Measurements from ENCODE around the gene LSM6.

Gene LSM6

GRCh38 chr4:146186041-146186440, 10.5 kb downstream of the LSM6 start:
- Histone ChIP-seq H3K9me3 (ENCODE audit: severe bottlenecking) (no peaks in the 10 kb centered on the region), H3K36me3 (peaks cover 76% of the 10 kb centered on the region), H3K4me3 (ENCODE audit: low read depth, low read length) (no peak overlapping the region), H3K27ac (no peak overlapping the region), H3K27me3 (ENCODE audit: insufficient read depth, low read depth, severe bottlenecking) (no peaks in the 10 kb centered on the region)
- no peak for TF ChIP-seq CTCF (IDR thresholded peaks at IDR 0.05; ENCODE audit: low read depth, low read length)
- DNase-seq, result no peak

- Histone ChIP-seq H3K4me3 (ENCODE audit: low read depth, low read length) (no peak overlapping the region), H3K36me3 (peaks cover 76% of the 10 kb centered on the region)
- DNase-seq, result no peak
Observed at GRCh38 chr4:146186596-146186995, 11.1 kb downstream of the LSM6 start.

GRCh38 chr4:146190456-146190855, 14.9 kb downstream of the LSM6 start:
- no peak for DNase-seq
- no peaks in the 10 kb centered on the region for H3K27me3 ChIP-seq (ENCODE audit: insufficient read depth, low read depth, severe bottlenecking)
- TF ChIP-seq CTCF (IDR thresholded peaks at IDR 0.05; ENCODE audit: low read depth, low read length), result no peak
- H3K9me3 ChIP-seq (ENCODE audit: severe bottlenecking), result no peaks in the 10 kb centered on the region
- H3K4me3 ChIP-seq (ENCODE audit: low read depth, low read length), result no peak overlapping the region
- peaks cover 58% of the 10 kb centered on the region for H3K36me3 ChIP-seq
- H3K27ac ChIP-seq, result no peak overlapping the region

More at GRCh38 chr4:146186596-146186995, 11.1 kb downstream of the LSM6 start:
- Histone ChIP-seq H3K27ac (no peak overlapping the region), H3K9me3 (ENCODE audit: severe bottlenecking) (no peaks in the 10 kb centered on the region), H3K27me3 (ENCODE audit: insufficient read depth, low read depth, severe bottlenecking) (no peaks in the 10 kb centered on the region)
- TF ChIP-seq CTCF (IDR thresholded peaks at IDR 0.05; ENCODE audit: low read depth, low read length), result no peak

GRCh38 chr4:146191766-146192458, 16.4 kb downstream of the LSM6 start:
- H3K9me3 ChIP-seq (ENCODE audit: severe bottlenecking), result no peaks in the 10 kb centered on the region
- no peak for DNase-seq
- no peak overlapping the region for H3K27ac ChIP-seq
- no peak overlapping the region for H3K4me3 ChIP-seq (ENCODE audit: low read depth, low read length)
- peaks cover 47% of the 10 kb centered on the region for H3K36me3 ChIP-seq
- H3K27me3 ChIP-seq (ENCODE audit: insufficient read depth, low read depth, severe bottlenecking), result no peaks in the 10 kb centered on the region
- TF ChIP-seq CTCF (IDR thresholded peaks at IDR 0.05; ENCODE audit: low read depth, low read length), result 0 out of 2 replicates have a peak, but pooled peaks have one; percentile 18

GRCh38 chr4:146193628-146194027, 18.1 kb downstream of the LSM6 start:
- Histone ChIP-seq H3K36me3 (peaks cover 31% of the 10 kb centered on the region), H3K9me3 (ENCODE audit: severe bottlenecking) (no peaks in the 10 kb centered on the region), H3K27ac (no peak overlapping the region), H3K4me3 (ENCODE audit: low read depth, low read length) (no peak overlapping the region), H3K27me3 (ENCODE audit: insufficient read depth, low read depth, severe bottlenecking) (no peaks in the 10 kb centered on the region)
- no peak for TF ChIP-seq CTCF (IDR thresholded peaks at IDR 0.05; ENCODE audit: low read depth, low read length)
- DNase-seq, result no peak

GRCh38 chr4:146194212-146194611, 18.7 kb downstream of the LSM6 start:
- no peak for TF ChIP-seq CTCF (IDR thresholded peaks at IDR 0.05; ENCODE audit: low read depth, low read length)
- Histone ChIP-seq H3K27me3 (ENCODE audit: insufficient read depth, low read depth, severe bottlenecking) (no peaks in the 10 kb centered on the region), H3K4me3 (ENCODE audit: low read depth, low read length) (no peak overlapping the region), H3K9me3 (ENCODE audit: severe bottlenecking) (no peaks in the 10 kb centered on the region), H3K27ac (no peak overlapping the region), H3K36me3 (peaks cover 25% of the 10 kb centered on the region)
- no peak for DNase-seq

Measured in WERI-Rb-1 (cell line).